NB4 (cell line): ENCODE measurements around the gene ZNF318.

Experiments
- CTCF ChIP-seq: IDR thresholded peaks from one replicate; pipeline ENCODE4 v1.5.1; 2012; ENCODE audit warnings: low read depth, low read length
- MAX ChIP-seq: IDR thresholded peaks from 2 replicates; pipeline ENCODE4 v1.6.1; 2011; ENCODE audit warnings: low read depth, low read length
- MYC ChIP-seq: IDR thresholded peaks from 2 replicates; pipeline ENCODE4 v1.6.1; 2011; ENCODE audit warnings: low read depth, low read length
- POLR2A ChIP-seq: IDR thresholded peaks from 2 replicates; pipeline ENCODE4 v1.6.1; 2011; ENCODE audit warnings: mild to moderate bottlenecking; ENCODE audit not compliant: insufficient read length; ENCODE audit errors: extremely low read depth

GRCh38 chr6:43293698-43294097, 75.7 kb downstream of the ZNF318 start:
- TF ChIP-seq CTCF (no peak), POLR2A (no peak), MYC (no peak), MAX (no peak)
